ENCODE data around the gene SGMS2.

DNA sequence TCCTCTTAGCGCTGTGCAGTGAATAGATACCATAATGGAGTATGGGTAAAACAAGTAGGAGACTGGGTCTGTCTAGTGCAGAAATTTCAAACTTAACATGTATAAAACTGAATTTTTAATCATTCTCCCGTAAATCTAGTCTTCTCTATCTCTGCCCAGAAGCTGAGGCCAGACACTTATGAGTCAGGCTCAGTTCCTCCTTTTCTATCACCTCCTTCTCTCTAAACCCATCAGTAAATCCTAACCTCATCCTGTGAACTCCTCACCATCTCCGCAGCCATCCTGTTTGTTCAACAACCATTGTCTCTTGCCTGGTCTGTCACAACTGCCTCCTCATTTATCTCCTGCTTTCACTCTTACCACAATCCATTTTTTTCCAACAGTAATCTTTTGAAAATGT lies 19.8 kb upstream of the SGMS2 start:
- TF ChIP-seq, protein P1, sequence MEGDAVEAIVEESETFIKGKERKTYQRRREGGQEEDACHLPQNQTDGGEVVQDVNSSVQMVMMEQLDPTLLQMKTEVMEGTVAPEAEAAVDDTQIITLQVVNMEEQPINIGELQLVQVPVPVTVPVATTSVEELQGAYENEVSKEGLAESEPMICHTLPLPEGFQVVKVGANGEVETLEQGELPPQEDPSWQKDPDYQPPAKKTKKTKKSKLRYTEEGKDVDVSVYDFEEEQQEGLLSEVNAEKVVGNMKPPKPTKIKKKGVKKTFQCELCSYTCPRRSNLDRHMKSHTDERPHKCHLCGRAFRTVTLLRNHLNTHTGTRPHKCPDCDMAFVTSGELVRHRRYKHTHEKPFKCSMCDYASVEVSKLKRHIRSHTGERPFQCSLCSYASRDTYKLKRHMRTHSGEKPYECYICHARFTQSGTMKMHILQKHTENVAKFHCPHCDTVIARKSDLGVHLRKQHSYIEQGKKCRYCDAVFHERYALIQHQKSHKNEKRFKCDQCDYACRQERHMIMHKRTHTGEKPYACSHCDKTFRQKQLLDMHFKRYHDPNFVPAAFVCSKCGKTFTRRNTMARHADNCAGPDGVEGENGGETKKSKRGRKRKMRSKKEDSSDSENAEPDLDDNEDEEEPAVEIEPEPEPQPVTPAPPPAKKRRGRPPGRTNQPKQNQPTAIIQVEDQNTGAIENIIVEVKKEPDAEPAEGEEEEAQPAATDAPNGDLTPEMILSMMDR (IDR thresholded peaks at IDR 0.05) = no peak
- no peak for TF ChIP-seq POLR2A (IDR thresholded peaks at IDR 0.05)
- TF ChIP-seq POLR2AphosphoS5 (IDR thresholded peaks at IDR 0.05) = no peak

All from breast epithelium (tissue), 3 donors.